ES-I3 (cell line): Measurements from ENCODE around the gene FLNB.

Source experiments
- H3K36me3 ChIP-seq: 2 replicates; pipeline ENCODE4 v1.6.1; 2013; ENCODE audit warnings: mild to moderate bottlenecking, low read length, control low read depth, moderate library complexity; ENCODE audit not compliant: insufficient read depth
- H3K4me1 ChIP-seq: 2 replicates; pipeline ENCODE4 v1.6.1; 2013; ENCODE audit warnings: mild to moderate bottlenecking, control low read depth, low read length; ENCODE audit not compliant: insufficient read depth
- H3K9ac ChIP-seq: 2 replicates; pipeline ENCODE4 v1.6.1; 2013; ENCODE audit warnings: low read depth, mild to moderate bottlenecking, low read length, moderate library complexity
- H3K9me3 ChIP-seq: 2 replicates; pipeline ENCODE4 v1.6.1; 2013; ENCODE audit warnings: mild to moderate bottlenecking, low read length, moderate library complexity; ENCODE audit not compliant: control insufficient read depth, insufficient read depth

Gene FLNB

DNA sequence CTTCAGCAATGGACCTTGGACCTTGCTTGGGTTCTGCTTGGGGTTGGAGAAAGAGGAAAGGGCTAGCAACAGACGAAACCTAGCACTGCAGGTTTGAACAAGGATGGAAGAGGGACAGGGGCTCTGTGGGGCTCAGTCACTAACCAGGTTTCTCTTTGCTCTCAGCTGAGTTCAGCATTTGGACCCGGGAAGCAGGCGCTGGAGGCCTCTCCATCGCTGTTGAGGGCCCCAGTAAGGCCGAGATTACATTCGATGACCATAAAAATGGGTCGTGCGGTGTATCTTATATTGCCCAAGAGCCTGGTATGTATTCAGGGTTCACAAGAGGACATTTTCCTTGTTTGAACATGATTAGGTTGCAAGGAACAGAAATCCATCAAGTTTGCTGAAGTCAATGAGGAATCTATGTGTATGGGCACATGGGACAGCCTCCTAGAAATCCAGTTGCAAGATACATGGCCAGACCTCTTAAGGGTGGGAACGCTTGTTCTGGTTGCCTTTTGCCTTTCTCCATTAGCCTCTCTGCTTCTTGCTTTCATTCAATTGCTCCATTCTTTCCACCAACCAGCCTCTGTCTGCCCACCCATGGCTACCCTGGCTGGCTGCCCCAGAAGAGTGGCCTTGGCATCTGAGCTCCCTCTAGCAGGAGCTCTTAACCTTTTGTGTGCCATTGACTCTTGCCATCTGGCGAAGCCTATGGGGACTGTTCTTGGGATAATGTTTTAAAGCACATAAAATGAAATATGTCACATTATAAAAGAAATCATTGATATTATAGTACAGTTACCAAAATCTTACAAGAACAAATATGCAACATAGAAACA, 146.6 kb downstream of the FLNB start:
- Histone ChIP-seq H3K4me1 (no peaks in the 10 kb centered on the region), H3K36me3 (peaks cover 65% of the 10 kb centered on the region), H3K9me3 (no peaks in the 10 kb centered on the region), H3K9ac (no peak overlapping the region)

DNA sequence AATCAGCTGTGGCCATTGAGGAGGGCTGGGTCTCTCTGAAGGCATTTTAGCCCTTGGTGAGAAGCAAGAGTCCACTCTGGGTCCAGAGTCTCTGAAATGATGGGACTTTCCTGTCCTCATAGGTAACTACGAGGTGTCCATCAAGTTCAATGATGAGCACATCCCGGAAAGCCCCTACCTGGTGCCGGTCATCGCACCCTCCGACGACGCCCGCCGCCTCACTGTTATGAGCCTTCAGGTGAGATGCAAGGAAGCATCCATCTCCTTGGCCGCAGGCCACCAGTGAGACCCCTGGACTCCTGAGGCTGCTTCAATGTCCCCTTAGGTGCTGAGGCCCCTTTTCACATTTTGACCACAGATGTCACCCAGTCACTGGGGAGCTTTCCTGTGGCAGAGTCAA, 147.6 kb downstream of the FLNB start:
- Histone ChIP-seq H3K9ac (no peak overlapping the region), H3K9me3 (no peaks in the 10 kb centered on the region), H3K4me1 (no peaks in the 10 kb centered on the region), H3K36me3 (peaks cover 60% of the 10 kb centered on the region)

DNA sequence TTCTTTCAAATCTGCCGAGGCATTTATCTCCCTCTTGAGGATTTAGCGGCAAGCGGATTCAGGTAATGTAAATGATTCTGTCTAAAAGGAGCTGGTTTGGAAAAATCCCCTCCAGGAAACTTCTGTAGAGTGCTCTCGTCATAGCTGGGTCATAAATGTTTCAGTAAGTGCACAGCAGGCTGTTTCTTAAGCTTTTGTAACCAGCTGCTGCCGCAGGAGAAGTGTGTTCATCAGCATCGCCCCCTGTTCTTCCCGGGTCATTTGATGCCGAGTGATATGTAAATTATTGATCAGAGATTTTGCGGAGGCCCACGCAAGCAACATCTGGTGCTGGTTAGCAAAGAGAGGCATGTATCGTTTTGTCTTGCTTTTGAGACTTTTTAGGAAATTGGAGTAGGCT, 149.5 kb downstream of the FLNB start:
- Histone ChIP-seq H3K9ac (no peak overlapping the region), H3K4me1 (no peaks in the 10 kb centered on the region; the same call in 1 of the 2 replicates), H3K9me3 (no peaks in the 10 kb centered on the region), H3K36me3 (peaks cover 52% of the 10 kb centered on the region)

DNA sequence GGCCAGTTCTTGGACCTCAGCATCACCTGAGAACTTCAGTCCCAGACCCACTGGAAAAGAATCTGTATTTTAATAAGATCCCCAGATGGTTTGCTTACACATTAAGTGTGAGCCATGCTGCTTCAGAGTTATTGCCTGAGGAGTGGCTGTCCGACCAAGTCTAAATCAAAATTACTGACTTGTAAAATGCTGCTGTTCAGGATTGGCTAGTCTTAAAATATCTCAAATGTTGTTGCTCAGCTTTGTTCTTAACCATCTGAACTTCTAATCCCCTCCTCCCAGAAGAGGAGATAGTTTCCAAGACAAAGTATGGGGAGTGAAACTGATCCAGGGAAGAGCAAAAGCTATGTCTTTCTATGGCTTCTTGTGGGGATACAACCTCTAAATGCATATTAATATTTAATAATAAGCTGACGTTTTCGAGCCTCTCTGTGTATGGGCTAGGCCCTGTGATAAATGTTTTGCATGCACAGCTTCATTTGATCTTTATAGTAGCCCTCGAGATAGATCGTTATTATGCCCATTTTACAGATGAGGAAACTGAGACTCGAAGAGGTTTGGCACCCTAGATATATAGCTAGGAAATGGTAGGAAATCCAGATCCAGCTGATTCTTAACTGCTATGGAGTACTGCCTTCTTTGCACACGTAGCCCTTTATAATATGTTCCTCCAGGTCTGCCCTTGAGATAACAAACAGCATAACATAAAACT, 150.4 kb downstream of the FLNB start:
- Histone ChIP-seq H3K9ac (no peak overlapping the region), H3K36me3 (peaks cover 47% of the 10 kb centered on the region), H3K9me3 (no peaks in the 10 kb centered on the region), H3K4me1 (peaks cover under 1% of the 10 kb centered on the region; the same call in 1 of the 2 replicates)

- Histone ChIP-seq H3K9me3 (no peaks in the 10 kb centered on the region), H3K36me3 (peaks cover 41% of the 10 kb centered on the region), H3K4me1 (peaks cover 16% of the 10 kb centered on the region; the same call in 1 of the 2 replicates), H3K9ac (no peak overlapping the region)
These were observed 152.2 kb downstream of the FLNB start for GRCh38 chr3:58160399-58160798.

- Histone ChIP-seq H3K9me3 (no peaks in the 10 kb centered on the region), H3K9ac (no peak overlapping the region), H3K4me1 (peaks cover 16% of the 10 kb centered on the region; the same call in 1 of the 2 replicates), H3K36me3 (peaks cover 32% of the 10 kb centered on the region)
These were observed 153.5 kb downstream of the FLNB start for GRCh38 chr3:58161435-58162398.

DNA sequence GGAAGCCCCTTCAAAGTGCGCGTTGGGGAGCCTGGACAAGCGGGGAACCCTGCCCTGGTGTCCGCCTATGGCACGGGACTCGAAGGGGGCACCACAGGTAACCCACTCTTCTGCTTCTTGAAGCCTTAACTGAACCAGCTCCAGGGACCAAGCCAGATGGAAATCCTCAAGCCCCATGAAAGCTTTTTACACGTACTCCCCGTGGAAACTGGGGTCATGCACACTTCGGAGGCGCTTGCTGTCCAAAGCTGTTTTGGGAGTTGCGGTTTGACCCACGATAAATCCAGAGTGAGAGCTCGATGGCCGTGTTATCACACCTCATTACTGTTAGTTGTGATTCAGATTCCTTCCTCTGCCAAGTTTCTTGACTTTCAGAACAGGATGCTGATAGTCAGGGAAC, 155.0 kb downstream of the FLNB start:
- H3K4me1 ChIP-seq: peaks cover 16% of the 10 kb centered on the region; the same call in 1 of the 2 replicates
- no peak overlapping the region for H3K9ac ChIP-seq
- no peaks in the 10 kb centered on the region for H3K9me3 ChIP-seq
- peaks cover 29% of the 10 kb centered on the region for H3K36me3 ChIP-seq

- Histone ChIP-seq H3K9ac (no peak overlapping the region), H3K4me1 (peaks cover 16% of the 10 kb centered on the region; the same call in 1 of the 2 replicates), H3K36me3 (peaks cover 27% of the 10 kb centered on the region), H3K9me3 (no peaks in the 10 kb centered on the region)
These were observed 156.1 kb downstream of the FLNB start for GRCh38 chr3:58164199-58164879.

DNA sequence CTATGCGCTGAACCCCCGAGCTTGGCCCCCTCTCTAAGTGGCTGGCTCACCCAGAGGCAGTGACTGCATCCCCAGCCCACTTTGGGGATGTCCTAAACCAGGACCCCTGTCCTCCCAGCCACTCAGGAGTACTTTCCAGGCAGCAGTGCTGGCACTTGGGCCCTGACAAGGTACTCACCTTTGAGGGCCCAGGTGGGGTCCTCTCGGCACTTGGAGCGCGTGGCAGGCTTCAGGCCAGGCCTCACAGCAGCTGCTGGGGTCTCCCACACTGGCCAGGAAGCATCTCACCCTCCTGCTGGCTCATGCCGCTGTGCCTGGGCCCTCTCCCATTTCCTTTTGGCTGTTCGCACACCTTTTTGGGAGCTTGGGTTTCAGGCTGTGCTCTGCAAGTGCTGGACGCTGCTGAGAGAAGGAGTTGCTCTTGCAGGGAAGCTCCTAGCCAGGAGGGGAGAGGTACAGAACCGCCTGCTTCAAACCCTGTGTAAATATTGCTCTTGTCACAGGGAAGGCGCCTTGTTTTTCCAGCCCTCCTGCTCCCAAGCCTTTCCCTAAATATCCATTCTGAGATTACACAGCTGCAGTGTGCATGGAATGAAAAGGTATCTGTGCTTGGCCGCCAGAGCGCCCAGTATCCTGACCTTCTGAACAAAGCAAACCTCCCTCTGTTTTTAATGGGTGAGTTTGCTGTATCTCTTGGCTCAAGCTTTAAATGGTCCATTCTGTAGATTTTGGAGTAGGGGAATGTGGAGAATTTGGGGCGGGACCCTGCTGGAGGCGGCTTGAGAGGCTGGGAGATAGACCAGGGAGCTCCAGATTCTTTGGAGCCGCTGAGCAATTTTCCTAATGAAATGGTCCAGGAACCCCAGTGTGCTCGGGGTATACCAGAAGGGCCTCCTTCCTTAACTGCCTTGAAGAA, 156.9 kb downstream of the FLNB start:
- Histone ChIP-seq H3K36me3 (peaks cover 29% of the 10 kb centered on the region), H3K4me1 (peaks cover 16% of the 10 kb centered on the region; the same call in 1 of the 2 replicates)

DNA sequence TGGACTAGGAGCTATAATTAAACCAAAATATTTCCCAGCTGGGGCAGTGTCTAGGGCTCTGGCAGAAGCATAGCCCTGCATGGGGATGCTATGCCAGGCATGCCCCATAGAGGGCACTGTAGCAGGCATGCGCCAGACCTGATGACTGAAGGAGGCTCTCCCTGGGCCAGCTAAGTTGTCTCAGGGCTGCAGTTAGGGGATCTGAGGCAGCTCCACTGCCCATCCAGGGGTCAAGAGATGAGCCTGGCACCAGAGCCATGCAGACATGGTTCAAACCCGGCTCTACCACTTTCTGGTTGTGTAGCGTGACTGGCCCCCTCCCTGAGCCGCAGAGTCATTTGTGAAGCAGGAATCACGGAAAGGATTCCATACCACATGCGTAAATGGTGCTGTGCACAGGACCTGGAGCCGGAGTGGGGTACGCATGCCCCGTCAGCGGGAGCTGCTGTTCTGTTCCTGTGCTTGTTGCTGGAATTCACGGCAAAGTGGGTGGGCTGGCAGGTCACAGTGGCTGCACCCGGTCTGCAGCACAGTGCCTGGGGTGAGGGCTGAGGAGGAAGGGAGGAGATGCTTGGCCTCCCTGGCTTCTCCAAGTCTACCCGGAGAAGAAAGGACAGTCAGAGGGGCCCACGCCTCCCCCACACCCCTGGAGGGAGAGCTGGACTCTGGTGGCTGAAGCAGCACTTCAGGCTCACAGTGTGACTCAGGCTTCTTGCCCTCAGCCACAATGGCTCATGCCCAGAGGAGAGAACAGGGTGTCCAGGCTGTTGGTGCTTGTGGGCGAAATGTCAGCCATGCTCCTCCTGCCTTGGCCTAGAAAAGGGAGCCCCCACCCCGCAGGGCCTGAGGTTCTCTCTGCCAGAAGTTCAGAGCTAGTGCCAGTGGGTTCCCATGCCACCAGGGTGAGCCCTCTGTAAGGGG, 159.5 kb downstream of the FLNB start:
- Histone ChIP-seq H3K4me1 (peaks cover 16% of the 10 kb centered on the region; the same call in 1 of the 2 replicates), H3K9me3 (no peaks in the 10 kb centered on the region), H3K9ac (no peak overlapping the region), H3K36me3 (peaks cover 25% of the 10 kb centered on the region)

More for the DNA sequence above, 156.9 kb downstream of the FLNB start:
- Histone ChIP-seq H3K9me3 (no peaks in the 10 kb centered on the region), H3K9ac (no peak overlapping the region)

DNA sequence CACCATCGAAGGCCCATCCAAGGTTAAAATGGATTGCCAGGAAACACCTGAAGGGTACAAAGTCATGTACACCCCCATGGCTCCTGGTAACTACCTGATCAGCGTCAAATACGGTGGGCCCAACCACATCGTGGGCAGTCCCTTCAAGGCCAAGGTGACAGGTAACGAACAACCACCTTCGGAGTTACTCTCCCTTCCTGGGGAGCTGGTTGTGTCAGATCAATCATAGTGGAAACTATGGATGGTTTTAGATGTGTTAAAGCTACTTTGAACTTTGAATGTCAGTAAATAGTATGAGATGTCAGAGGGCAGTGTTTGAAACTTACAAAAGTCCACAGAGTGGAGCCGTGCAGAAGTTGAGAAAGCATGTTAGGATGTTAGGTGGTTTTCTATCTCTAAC, 160.3 kb downstream of the FLNB start:
- no peak overlapping the region for H3K9ac ChIP-seq
- no peaks in the 10 kb centered on the region for H3K9me3 ChIP-seq
- H3K36me3 ChIP-seq: peaks cover 22% of the 10 kb centered on the region
- H3K4me1 ChIP-seq: peaks cover 19% of the 10 kb centered on the region; the same call in 1 of the 2 replicates

DNA sequence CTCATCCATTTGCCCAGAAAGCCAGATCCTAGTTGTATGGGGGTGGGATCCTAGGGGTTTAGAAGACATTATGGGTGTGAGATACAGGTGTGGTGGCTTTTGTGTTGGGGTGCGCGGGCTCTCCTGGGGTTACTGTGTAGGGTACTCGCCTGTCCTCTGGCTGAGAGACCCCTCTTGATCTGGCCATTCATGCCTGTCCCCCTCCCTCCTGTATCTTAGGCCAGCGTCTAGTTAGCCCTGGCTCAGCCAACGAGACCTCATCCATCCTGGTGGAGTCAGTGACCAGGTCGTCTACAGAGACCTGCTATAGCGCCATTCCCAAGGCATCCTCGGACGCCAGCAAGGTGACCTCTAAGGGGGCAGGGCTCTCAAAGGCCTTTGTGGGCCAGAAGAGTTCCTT, 161.1 kb downstream of the FLNB start:
- Histone ChIP-seq H3K9ac (no peak overlapping the region), H3K9me3 (no peaks in the 10 kb centered on the region), H3K36me3 (peaks cover 16% of the 10 kb centered on the region), H3K4me1 (peaks cover 20% of the 10 kb centered on the region; the same call in 1 of the 2 replicates)
